ENCODE measurements around the gene GGA3. TPM values are rescaled to one million over a fixed set of nuclear protein-coding genes. Genes with fewer than 3 reads are reported as not detected.

GGA3 gene
- total RNA-seq, 1 experiment from 2014 or later = 12.9 TPM

DNA sequence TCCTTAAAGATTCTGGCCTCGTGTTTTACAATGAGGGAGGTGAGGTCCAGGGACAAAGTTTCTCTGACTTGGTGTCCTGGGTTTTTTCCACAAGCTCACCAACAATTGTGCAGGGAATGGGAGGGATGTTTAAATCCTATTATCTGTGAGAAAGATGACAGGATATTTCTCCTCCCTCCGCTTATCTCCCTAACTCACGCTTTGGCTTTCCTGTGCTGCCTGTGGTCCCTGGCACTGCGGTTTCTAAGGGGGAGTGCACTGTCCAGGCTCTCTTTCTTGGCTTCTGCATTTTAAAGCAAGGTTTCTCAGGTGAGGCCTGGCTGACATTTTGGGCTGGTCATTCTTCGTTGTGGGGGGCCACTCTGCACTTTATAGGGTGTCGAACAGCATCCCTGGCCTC lies 16.4 kb downstream of the GGA3 start:
- DNase-seq (ENCODE audit: low spot score) = no peak

DNA sequence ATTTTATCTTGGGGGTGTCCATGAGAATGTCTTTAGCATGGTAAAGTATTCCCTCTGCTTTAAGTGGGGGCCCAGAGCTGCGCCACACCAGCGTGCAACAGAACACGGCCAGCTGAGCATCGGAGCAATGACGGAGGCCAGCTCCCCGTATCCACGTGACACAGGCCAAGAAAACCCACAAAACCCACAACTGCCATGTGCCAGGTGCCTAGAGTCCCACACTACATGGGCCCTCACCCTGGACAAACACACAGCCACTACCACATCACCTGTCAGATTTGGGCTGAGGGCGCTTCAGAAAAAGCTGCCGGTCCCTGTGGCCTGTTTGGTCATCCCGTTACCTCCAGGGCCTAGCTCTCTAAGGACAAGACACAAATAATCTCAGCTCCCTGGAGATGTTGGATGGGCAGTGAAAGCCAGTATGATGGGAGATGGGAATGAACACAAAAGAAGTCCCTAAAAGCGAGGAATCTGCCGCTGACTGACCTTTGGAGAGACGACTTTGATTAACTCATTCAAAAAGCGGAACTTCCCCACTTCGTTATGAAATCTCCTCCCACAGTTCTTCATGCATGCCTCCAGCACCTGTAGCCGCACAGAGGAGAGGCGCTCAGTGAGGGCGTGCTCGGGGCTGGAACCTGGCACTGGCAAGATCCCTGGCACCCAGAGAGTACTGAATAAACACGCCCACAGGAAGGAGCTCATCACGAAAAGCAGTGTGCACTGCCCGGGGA lies 17.1 kb downstream of the GGA3 start:
- no peak for DNase-seq (ENCODE audit: low spot score)

DNA sequence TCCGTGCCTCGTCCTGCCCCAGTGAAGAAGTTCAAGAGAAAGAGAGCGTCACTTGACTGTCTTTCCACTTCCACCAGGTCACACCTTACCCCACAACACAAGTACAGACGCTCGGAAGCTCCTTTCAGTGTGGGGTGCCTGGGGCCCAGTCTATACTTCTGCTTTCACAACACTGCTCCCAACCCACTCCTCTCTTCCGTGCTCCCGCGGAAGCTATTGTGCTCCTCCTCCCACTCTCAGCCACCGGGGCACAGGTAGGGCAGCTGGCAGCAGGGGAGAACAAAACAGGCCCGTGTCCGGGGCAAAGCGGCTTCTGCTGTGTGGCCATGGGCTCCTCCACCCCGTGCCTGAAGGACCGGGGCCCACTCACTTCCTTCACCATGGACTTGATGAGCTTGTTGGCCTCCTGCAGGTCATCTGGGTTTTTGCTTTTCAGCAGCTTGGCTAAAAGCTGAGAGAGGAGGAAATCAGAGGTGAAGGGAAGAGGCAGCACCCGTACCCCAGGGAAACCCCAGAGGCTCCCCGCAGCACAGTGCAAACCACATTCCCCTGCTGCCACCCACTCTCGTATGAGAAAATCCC lies 18.9 kb downstream of the GGA3 start:
- no peak for DNase-seq (ENCODE audit: low spot score)

DNA sequence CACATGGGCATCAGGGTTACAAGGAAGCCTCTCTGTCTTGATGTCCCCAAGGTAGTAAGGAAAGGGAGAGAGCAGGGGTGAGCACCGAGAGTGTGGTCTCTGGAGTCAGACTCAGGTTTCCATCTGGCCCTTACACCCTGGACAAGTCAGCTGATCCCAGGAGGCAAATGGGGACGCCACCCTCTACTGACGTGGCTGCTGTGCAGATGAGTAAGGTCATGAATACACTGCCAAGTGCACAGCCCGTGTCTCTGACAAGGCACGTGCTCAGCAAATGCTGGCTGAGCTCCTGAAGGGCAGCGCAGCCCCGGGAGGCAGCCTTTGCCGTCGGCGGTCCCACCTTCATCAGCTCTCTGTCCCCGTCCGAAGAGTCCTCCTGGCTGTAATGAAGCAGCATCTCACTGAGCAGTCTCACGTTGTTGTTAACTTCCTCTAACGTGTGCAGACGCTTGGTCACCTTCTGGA lies 19.4 kb downstream of the GGA3 start:
- peak; percentile 33 for DNase-seq (ENCODE audit: low spot score)

DNA sequence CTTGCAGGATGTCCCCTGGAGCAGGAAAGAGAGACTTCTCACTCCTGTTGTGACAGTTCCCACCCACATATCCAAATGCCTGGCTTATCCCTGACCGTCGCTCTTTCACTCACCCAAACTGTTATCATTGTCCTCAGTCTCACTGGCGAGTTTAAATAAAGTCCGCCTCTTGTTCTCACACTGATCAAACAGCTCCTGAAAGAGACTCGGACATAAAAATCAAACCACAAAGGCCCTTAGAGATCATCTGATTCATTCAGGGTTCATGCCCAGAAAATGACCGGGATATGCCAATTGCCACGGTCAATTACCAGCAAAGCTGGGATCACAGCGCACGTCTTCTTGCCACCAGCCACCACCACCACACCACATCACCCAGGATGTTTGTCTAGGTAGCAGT lies 19.9 kb downstream of the GGA3 start:
- DNase-seq (ENCODE audit: low spot score) = no peak

DNA sequence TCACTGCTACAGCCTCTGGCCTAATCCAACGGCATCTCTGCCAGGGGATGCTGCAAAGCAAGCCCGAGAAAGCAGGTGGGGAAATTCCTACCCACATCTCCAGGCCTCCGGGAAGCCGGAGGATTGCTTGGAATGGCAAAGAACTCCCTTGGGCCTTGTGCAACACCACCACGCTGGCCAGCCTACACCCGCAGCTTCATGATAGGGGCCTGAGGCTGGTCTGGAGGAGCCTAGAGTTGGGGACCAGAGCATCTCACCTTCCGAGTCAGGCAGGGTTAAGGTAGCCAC lies 20.3 kb downstream of the GGA3 start:
- no peak for DNase-seq (ENCODE audit: low spot score)

DNA sequence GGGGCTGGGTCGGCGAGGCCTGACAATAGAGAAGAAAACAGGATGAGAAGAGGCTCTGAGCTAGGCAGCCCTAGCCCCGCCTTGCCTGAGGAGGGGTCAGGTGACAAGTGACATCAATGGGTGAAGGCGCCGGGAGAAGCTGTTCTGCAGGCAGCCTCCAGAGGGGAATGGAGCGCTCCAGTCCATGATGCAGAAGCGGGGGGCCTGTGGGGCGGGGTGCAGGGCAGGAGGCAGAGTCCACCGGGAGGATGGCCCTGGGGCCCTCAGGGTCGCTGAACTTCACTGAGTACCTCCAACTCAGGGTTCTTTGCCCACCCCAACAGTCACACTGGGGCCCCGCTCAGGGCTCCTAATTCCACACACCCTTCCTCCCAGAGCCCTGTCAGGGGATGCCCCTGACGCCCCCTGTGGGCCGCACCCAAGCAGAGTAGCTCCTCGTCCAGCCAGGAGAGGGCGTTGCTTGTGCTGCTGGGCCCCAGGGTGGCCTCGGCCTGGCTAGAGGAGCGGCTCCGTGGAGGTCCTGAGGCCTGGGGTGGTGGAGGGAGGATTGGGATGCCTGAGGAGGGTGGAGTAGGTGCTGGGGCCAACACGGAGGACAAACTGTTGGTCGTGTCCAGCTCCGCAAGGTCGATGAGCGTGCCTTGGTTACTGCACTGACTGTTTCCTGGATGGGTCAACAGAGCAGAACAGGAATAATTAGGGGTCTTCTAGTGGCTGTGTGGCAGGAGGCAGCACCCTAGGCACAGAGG lies 20.8 kb downstream of the GGA3 start:
- DNase-seq (ENCODE audit: low spot score) = peak; percentile 68

DNA sequence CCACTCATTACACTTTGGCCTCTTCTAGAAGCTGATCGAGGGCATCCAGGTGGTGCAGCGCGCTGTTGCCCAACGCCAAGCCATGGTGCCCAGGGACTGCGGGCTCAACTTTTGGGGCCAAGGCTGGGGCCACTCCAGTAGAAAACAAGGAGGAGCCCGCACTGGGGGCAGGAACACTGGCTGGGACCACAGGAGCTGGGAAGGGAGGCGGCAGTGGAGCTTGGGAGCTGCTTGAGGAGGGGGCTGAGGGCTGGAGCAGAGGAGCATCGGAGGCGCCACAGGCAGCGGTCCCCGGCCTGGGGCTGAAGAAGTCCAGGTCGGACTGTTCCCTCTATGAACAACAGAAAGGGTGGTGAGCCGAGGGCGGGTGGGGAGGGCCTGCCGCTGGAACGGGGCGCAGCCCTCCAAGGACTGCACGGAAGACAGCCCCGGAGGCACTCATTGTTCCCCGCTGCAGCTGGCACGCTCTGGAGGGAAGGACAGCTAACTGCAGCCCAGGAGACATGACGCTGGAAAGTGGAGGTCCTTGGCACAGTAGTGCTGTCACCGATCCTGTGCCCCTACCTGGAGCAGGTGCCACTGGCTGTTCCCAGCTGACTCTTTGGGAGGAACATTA lies 21.5 kb downstream of the GGA3 start:
- no peak for DNase-seq (ENCODE audit: low spot score)

DNA sequence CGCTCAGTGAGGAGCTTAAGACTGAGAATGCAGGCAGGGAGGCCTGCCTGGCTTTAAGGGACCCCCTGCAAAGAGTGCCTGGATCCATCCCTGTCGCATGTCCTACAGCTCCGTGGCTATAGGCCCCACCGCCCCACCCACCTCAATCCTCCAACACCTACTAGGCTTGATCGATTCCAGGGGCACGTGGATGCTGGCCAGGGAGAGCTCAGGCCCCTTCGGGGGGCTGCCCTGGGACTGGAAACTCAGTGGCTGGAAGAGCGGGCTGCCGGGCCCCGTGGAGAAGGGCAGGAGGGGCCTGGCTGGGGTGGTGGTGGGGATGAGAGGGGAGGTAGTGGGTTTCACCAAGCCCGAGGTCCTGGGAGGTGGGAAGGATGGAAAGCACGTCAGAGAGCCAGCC lies 22.2 kb downstream of the GGA3 start:
- DNase-seq (ENCODE audit: low spot score) = no peak

DNA sequence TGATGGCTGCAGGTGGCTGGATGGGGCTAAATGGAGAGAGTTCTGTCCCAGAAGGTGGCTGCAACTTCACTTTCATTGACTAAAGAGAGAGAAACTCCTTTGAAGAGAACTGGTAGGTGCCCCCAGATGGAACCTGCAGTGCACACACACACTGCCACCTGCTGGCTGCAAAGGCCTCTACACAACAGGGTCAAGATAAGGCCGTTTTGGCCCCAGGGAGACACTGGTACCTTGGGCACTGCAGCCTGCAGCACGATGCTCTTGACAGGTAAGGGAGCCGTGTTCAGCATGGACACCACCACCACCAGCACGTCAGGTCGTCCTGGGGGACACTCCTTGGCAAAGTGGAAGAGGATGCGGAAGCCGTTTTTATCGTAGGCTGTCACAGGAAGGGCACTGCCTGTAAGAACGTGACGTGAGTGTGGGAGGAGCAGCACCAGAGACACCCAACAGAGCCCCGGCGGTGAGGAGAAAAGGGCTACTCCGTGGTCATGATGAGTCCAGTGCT lies 22.7 kb downstream of the GGA3 start:
- peak; percentile 72 for DNase-seq (ENCODE audit: low spot score)

DNA sequence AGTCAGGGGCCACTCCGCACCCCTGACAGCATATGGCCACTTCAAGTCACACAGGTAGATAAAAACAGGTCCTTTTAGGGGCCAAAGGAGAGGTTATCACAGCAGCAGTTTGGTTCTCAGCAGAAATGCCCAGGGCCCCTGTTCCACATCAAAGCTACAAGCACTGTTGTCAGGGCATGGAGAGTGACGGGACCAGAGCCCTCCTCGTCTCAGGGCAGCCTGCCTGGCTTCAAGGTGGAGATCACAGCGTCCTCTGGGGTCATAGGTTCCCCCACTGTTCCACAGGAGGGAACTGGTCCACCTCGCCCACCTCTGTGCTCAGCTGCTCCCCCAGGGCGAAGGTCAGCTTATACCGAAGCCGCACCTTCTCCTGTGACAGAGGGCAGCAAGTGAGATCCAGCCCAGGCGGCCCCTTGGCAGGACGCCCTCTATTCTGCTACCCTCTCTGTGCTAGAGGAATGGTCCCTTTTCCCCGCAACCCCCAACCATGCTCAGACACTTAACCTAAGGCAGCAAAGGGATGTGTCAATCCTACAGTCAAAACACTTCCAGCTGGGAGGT lies 23.3 kb downstream of the GGA3 start:
- no peak for DNase-seq (ENCODE audit: low spot score)

DNA sequence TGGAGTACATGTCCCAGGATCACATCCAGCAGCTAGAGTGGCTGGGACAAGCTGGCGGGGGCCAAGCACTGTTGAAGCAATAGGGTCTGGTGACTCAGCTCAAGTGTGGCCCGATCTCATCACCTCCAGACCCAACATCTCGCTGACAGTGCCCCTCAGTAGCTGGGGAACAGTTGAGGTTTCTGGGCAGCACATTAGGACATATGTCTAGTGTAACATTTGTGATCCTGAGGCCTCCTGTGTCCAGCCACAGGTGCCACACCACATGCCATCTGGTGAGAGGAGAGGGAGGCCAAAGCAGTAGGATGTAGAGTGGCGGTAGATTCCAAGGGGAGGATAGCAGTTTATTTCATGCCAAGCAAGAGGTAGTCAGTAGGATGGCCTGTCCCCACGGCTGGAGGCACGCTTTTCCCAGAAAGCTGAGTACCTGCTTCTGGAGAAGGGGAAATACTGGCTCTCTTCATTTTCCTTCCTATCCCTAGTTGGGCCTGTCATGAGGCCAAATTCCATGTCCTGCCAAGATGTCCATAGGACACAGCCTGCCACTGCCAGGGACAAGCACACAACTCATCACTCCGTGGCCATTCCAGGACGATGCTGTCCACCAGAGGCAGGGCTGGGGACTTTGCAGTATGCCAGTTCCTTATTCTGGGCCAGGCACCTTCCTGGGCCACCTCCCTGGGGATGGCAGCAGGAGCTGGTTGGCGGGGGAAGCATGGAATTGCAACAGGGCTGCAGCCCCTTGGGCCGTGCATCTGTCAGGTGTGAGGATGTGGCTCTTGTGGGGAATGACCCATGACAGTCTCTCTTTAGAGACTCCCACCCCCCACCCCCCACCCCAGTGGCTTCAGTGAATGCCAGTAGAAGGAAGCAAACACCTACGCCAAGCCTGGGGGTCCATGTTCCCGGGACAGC lies 24.0 kb downstream of the GGA3 start:
- no peak for DNase-seq (ENCODE audit: low spot score)

DNA sequence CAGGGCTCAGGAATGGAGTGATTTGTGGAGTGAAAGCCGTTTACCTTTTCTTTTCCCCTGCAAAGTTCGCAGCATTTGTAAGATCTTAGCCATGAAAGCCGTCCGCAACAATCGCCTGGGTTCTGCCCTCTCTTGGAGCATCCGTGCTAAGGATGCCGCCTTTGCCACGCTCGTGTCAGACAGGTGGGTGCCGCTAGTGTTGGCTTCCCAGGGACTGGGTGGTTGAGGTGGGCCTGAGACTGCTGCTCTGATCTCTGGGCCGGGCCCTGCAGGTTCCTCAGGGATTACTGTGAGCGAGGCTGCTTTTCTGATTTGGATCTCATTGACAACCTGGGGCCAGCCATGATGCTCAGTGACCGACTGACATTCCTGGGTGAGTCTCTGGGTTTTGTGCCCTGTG lies 28.6 kb downstream of the GGA3 start:
- no peak for DNase-seq (ENCODE audit: low spot score)

DNA sequence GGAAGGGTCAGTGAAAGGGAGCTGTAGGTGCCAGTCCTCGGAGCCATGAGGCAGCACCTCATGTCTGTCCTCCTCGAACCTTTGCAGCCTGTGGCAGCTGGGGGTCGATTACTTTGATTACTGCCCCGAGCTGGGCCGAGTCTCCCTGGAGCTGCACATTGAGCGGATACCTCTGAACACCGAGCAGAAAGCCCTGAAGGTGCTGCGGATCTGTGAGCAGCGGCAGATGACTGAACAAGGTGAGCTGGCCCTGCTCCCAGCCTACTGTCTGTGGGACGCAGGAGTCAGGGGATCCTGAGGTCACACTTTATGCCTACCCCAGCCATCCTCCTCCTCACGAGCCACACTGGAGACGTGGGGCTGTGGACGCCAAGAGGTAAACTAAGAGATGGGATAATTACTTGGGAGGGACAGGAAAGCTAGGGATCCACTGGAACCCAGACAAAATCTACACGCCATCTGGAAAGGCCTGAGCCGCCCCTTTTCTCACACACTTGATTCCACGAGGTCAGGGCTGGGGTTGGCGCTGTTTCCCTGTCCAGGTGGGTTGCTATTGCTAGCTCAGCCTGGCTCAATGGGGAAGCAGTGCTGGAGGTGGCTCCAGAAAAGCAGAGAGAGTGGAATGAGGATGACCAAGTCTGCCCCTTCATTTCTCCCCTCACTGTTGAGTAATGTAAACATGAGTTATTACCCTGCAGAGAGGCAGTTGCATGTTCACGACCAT lies 29.5 kb downstream of the GGA3 start:
- DNase-seq (ENCODE audit: low spot score) = no peak

DNA sequence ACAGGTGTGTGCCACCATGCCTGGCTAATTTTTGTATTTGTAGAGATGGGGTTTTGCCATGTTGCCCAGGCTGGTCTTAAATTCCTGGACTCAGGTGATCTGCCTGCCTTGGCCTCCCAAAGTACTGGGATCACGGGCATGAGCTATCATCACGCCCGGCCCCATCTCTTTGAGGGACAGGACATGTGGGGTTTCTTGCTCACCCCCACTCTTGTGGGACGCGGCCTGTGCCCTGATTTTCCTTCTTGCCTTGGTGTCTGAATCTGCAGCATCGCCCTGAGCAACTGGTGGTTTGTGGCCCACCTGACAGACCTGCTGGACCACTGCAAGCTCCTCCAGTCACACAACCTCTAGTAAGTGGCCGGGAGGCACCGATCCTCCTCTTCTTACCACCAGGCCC lies 30.3 kb downstream of the GGA3 start:
- DNase-seq (ENCODE audit: low spot score) = no peak

DNA sequence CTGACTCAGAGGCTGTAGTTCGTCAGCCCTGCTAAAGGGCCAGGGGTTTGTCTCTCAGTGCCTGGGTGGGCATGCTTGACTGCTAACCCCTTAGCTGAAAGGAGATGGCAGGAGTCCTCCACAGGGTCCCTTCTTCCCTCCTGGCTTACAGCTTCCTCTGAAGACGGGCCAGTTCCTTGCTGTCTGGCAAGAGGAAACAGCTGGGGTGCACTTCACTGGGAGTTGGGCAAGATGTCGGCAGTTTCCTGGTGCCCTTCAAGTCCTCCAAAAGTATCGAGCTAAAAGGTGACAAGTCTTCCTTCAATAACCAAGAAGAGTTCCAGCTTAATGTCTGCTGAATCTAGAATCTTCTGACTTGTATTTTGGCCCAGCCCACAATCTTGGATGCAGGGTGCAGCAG lies 32.6 kb downstream of the GGA3 start:
- DNase-seq (ENCODE audit: low spot score) = no peak

DNA sequence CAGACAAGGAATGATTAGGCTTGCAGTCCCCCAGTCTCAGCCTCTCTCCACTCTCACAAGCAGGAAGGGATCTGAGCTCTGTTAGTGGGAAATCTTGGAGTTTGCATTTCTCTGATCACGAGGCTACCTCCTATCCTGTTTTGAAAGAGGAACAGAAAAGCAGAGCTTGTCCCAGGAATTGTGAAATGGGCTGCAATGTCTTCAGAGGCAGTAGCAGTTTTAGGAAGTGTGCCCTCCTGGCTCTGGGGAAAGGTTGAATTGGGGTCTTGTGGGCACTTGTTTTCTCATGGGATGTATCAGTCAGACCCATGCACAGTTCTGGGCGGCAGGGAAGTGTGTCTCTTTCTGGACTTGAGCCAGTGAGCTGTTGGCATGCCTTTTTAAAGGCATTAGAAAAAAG lies 33.1 kb downstream of the GGA3 start:
- DNase-seq (ENCODE audit: low spot score) = no peak

DNA sequence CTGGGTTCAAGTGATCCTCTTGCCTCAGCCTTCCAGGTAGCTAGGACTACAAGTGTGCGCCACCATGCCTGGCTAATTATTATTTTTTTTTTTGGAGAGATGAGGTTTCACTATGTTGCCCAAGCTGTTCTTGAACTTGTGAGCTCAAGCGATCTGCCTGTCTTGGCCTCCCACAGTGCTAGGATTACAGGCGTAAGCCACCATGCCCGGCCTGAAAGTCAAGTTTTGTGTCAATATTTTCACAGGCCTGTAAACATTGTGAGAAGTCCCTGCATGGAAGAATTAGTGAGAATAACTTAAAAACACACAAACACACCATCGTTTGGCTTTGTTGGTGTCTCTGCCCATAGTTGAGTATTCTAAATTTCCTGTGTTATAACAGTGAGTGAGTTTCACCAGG lies 33.7 kb downstream of the GGA3 start:
- DNase-seq (ENCODE audit: low spot score) = no peak

DNA sequence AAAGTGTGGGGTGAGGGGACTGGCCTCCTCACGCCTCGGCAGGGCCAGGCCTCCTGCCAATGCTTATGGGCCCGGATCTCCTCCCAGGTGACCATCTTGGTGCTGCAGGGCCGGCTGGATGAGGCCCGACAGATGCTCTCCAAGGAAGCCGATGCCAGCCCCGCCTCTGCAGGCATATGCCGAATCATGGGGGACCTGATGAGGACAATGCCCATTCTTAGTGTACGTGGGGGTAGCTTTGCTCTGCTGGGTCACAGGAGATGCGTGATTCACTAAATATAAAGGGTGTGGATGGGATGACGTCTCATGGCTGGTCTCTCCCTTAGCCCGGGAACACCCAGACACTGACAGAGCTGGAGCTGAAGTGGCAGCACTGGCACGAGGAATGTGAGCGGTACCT lies 36.4 kb downstream of the GGA3 start:
- DNase-seq (ENCODE audit: low spot score) = no peak

DNA sequence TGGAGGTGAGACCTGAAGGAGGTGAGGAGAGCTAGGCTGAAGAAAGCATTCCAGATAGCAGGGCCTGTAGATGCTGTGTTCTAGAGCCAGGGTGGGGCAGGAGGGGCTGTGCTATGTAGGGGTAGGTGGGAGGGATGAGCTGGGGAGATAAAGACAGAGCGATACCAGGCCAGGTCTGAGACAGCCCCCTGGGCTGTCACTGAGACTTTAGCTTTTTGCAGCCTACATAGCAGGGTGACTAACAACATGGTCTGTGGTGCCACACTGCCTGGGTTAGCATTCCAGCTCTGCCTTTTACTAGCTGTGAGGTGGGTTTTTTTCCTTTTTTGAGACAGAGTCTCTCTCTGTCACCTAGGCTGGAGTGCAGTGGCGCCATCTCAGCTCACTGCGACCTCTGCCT lies 41.6 kb downstream of the GGA3 start:
- no peak for DNase-seq (ENCODE audit: low spot score)

DNA sequence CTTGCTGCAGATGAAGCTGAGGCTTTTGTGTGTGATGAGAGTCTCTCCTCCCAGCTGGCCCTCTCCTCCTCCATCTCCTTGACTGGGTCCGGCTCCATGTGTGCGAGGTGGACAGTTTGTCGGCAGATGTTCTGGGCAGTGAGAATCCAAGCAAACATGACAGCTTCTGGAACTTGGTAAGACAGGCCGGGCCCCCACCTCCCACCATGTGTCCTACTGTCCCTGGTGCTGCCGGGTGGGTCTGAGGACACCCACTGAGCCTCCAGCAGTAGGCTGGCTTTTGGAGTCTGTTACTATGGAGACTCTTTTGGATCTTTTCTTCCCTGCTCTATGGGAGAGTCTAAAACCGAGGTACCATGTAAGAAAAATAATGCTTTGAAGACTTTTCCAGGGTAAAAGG lies 43.3 kb downstream of the GGA3 start:
- DNase-seq (ENCODE audit: low spot score) = no peak
